Mucosa of descending colon (tissue), 3 donors: Measurements from ENCODE around the gene LTB4R2. TPM values are rescaled to one million over a fixed set of nuclear protein-coding genes. Genes with fewer than 3 reads are reported as not detected.

Source experiments
- ATAC-seq: fragments of 200-7000 bp; cut with Tn5 transposase; one replicate; pipeline ENCODE4 v1.9.1; 2020; ENCODE audit warnings: mild to moderate bottlenecking, moderate library complexity
- DNase-seq, 3 donors: peaks; one replicate each; pipeline ENCODE4 v3.0.0-alpha.2; 2020
- H3K36me3 ChIP-seq: fragments of 200-600 bp; one replicate; pipeline ENCODE4 v1.8.0; 2021; ENCODE audit warnings: low read depth, mild to moderate bottlenecking
- H3K4me1 ChIP-seq: fragments of 200-600 bp; one replicate; pipeline ENCODE4 v1.8.0; 2021; ENCODE audit warnings: low read depth, mild to moderate bottlenecking
- H3K4me3 ChIP-seq: fragments of 200-600 bp; one replicate; pipeline ENCODE4 v1.8.0; 2021; ENCODE audit warnings: mild to moderate bottlenecking
- H3K9me3 ChIP-seq: fragments of 200-600 bp; one replicate; pipeline ENCODE4 v1.8.0; 2021; ENCODE audit warnings: mild to moderate bottlenecking
- intact Hi-C, 2 donors: fragments of 100-400 bp; cut with DNase I in 1 of 2; cut with micrococcal nuclease in 1 of 2; formaldehyde crosslinking; loops; one replicate each; pipeline versions ENCODE4 v1.11.0 to v1.11.1; 2022; cut with DNase I, micrococcal nuclease
- total RNA-seq, 3 donors: library from RNA; stranded (reverse); fragmentation: NEBNext Ultra II Directional in 2 of 3; extraction: Animal tissue kit (Norgen Biotek cat#: 25700) in 2 of 3; gene quantifications; one replicate each; pipeline versions ENCODE4 v1.2.1 to v1.2.4, GENCODE V29; 2021 to 2023
- TF ChIP-seq, protein P1 (sequence below): fragments of 200-600 bp; IDR thresholded peaks from one replicate; pipeline ENCODE4 v1.8.0; 2022; ENCODE audit warnings: antibody characterized with exemption, mild to moderate bottlenecking
- donor health status: DM: no; HTN: no; CAD: no; lungs with moderate emphysema.
- donor health status: DM: no; HTN: no; CAD: no.
- donor health status: DM: no; HTN: yes; CAD: no.

LTB4R2 gene
- total RNA-seq, 3 donors from 2014 or later = 3.7 to 6.3 (median 5.0) TPM

DNA sequence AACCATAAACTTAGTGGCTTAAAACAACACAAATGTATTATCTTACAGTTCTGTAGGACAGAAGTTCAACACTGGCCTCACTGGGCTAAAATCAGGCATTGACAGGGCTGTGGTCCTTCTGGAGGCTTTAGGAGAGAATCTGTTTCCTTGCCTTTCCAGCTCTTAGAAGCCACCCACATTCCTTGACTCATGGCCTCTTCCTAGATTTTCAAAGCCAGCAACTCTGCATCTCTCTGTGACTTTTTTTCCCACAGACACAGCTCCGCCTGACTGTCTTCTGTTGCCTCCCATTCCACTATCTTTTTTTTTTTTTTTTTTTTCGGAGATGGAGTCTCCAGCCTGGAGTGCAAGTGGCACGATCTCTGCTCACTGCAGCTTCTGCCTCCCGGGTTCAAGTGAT is 46.3 kb downstream of the LTB4R2 start:
- TF ChIP-seq, protein P1, sequence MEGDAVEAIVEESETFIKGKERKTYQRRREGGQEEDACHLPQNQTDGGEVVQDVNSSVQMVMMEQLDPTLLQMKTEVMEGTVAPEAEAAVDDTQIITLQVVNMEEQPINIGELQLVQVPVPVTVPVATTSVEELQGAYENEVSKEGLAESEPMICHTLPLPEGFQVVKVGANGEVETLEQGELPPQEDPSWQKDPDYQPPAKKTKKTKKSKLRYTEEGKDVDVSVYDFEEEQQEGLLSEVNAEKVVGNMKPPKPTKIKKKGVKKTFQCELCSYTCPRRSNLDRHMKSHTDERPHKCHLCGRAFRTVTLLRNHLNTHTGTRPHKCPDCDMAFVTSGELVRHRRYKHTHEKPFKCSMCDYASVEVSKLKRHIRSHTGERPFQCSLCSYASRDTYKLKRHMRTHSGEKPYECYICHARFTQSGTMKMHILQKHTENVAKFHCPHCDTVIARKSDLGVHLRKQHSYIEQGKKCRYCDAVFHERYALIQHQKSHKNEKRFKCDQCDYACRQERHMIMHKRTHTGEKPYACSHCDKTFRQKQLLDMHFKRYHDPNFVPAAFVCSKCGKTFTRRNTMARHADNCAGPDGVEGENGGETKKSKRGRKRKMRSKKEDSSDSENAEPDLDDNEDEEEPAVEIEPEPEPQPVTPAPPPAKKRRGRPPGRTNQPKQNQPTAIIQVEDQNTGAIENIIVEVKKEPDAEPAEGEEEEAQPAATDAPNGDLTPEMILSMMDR = no peak
- no peak for DNase-seq
- Histone ChIP-seq H3K4me3 (no peak overlapping the region), H3K9me3 (no peaks in the 10 kb centered on the region), H3K4me1 (peaks cover 4% of the 10 kb centered on the region), H3K36me3 (no peaks in the 10 kb centered on the region)
- no peak for ATAC-seq
- intact Hi-C loops = no loop called here

DNA sequence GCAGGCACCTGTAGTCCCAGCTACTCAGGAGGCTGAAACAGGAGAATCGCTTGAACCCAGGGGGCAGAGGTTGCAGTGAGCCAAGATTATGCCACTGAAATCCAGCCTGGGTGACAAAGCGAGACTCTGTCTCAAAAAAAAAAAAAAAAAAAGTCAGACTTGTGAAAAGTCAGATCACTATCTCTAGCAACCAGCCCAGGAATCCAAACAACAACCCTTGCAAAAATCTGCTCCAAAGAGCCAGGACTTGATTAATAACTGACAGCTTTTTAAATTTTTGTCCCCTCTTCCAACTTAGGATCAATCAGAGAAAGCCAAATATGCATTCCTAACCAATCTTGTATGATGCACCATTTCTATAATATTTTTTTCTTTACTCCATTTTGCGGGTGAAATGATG is 50.3 kb downstream of the LTB4R2 start:
- Histone ChIP-seq H3K9me3 (no peaks in the 10 kb centered on the region), H3K4me3 (no peak overlapping the region), H3K4me1 (no peaks in the 10 kb centered on the region), H3K36me3 (no peaks in the 10 kb centered on the region)
- intact Hi-C loops = no loop called here
- TF ChIP-seq, protein P1 = no peak
- no peak for DNase-seq
- ATAC-seq = no peak

DNA sequence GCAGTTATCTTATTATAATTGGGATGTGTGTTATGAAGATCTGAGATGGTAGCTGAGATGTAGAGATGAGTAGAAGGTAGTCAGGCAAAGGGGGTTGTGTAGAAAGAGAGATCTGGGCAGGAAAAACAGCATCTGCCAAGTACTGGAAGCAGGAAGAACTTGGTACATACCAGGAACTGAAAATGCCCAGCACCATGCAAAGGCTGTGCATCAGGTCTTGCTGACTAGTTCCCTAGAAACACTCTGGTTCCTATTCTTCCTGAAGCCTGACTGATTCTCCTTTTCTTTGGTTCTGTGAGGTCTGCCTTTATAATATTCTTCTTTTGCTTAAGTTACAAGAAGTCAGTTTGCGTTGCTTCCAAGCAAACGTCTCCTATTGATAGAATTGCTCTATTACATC is 51.4 kb downstream of the LTB4R2 start:
- Histone ChIP-seq H3K4me3 (no peak overlapping the region), H3K4me1 (no peaks in the 10 kb centered on the region), H3K36me3 (no peaks in the 10 kb centered on the region), H3K9me3 (no peaks in the 10 kb centered on the region)
- DNase-seq = no peak
- intact Hi-C loops = no loop called here
- TF ChIP-seq, protein P1 = no peak
- ATAC-seq = no peak

Other genes with a start within 250 kb of the LTB4R2 start
- 1 to 10 TPM in 1 of 3 donors, under 1 TPM in 1, not detected in 1; 0.14 to 2.2 TPM for gene CPNE6, start 238.6 kb upstream of the LTB4R2 start, total RNA-seq
- gene PCK2, start 215.8 kb upstream of the LTB4R2 start, total RNA-seq = 100 to 1,000 TPM in 2 of 3 donors, 10 to 100 TPM in 1; 64.7 to 150 (median 150) TPM
- 100 to 1,000 TPM in 1 of 3 donors, 10 to 100 TPM in 2; 65.8 to 101 (median 84.9) TPM for gene DCAF11, start 195.4 kb upstream of the LTB4R2 start, total RNA-seq
- 1 to 10 TPM; 2.3 to 4.5 (median 2.8) TPM for gene NRL, start 195.2 kb upstream of the LTB4R2 start, total RNA-seq
- 1 to 10 TPM in 2 of 3 donors, under 1 TPM in 1; 0.79 to 1.9 (median 1.3) TPM for gene FITM1, start 179.5 kb upstream of the LTB4R2 start, total RNA-seq
- 100 to 1,000 TPM; 188 to 279 (median 203) TPM for gene PSME1, start 173.9 kb upstream of the LTB4R2 start, total RNA-seq
- gene EMC9, start 168.5 kb upstream of the LTB4R2 start, total RNA-seq = 10 to 100 TPM; 18.3 to 24.9 (median 20.4) TPM
- gene PSME2, start 163.5 kb upstream of the LTB4R2 start, total RNA-seq = 100 to 1,000 TPM; 141 to 295 (median 191) TPM
- 10 to 100 TPM; 52.8 to 66.2 (median 59.0) TPM for gene RNF31, start 162.6 kb upstream of the LTB4R2 start, total RNA-seq
- 100 to 1,000 TPM in 2 of 3 donors, 10 to 100 TPM in 1; 78.7 to 119 (median 103) TPM for gene IRF9, start 148.9 kb upstream of the LTB4R2 start, total RNA-seq
- 10 to 100 TPM; 14.9 to 17.0 (median 16.8) TPM for gene REC8, start 138.1 kb upstream of the LTB4R2 start, total RNA-seq
- gene IPO4, start 121.3 kb upstream of the LTB4R2 start, total RNA-seq = 10 to 100 TPM; 23.2 to 29.3 (median 26.8) TPM
- gene TM9SF1, start 114.7 kb upstream of the LTB4R2 start, total RNA-seq = 10 to 100 TPM; 41.7 to 49.1 (median 47.1) TPM
- under 1 TPM in 2 of 3 donors, not detected in 1; 0.36 to 0.82 TPM for gene TSSK4, start 104.4 kb upstream of the LTB4R2 start, total RNA-seq
- 10 to 100 TPM; 47.6 to 67.8 (median 49.5) TPM for gene CHMP4A, start 96.7 kb upstream of the LTB4R2 start, total RNA-seq
- 10 to 100 TPM; 11.1 to 14.8 (median 13.2) TPM for gene MDP1, start 94.1 kb upstream of the LTB4R2 start, total RNA-seq
- gene NEDD8, start 77.8 kb upstream of the LTB4R2 start, total RNA-seq = 100 to 1,000 TPM; 108 to 150 (median 131) TPM
- 10 to 100 TPM; 59.7 to 83.5 (median 61.6) TPM for gene GMPR2, start 77.2 kb upstream of the LTB4R2 start, total RNA-seq
- gene TINF2, start 67.5 kb upstream of the LTB4R2 start, total RNA-seq = 10 to 100 TPM; 51.5 to 64.8 (median 58.4) TPM
- gene TGM1, start 47.0 kb upstream of the LTB4R2 start, total RNA-seq = 1 to 10 TPM; 2.2 to 3.3 (median 2.4) TPM
- 10 to 100 TPM; 31.6 to 52.9 (median 41.3) TPM for gene RABGGTA, start 38.5 kb upstream of the LTB4R2 start, total RNA-seq
- 10 to 100 TPM; 30.6 to 56.9 (median 54.9) TPM for gene DHRS1, start 10.4 kb upstream of the LTB4R2 start, total RNA-seq
- 10 to 100 TPM; 24.1 to 29.2 (median 29.1) TPM for gene NOP9, start 10.3 kb upstream of the LTB4R2 start, total RNA-seq
- 10 to 100 TPM in 2 of 3 donors, 1 to 10 TPM in 1; 8.5 to 15.8 (median 12.1) TPM for gene CIDEB, start 2.2 kb upstream of the LTB4R2 start, total RNA-seq
- 1 to 10 TPM; 3.4 to 6.1 (median 3.8) TPM for gene LTB4R, start 1.4 kb downstream of the LTB4R2 start, total RNA-seq
- 10 to 100 TPM; 13.9 to 23.5 (median 20.7) TPM for gene ADCY4, start 24.9 kb downstream of the LTB4R2 start, total RNA-seq
- gene RIPK3, start 29.9 kb downstream of the LTB4R2 start, total RNA-seq = 10 to 100 TPM; 40.6 to 99.9 (median 71.7) TPM
- 100 to 1,000 TPM in 1 of 3 donors, 10 to 100 TPM in 2; 11.9 to 112 (median 25.2) TPM for gene NFATC4, start 58.0 kb downstream of the LTB4R2 start, total RNA-seq
- gene NYNRIN, start 88.9 kb downstream of the LTB4R2 start, total RNA-seq = 10 to 100 TPM; 12.1 to 15.8 (median 13.4) TPM
- 1 to 10 TPM; 2.2 to 3.9 (median 2.6) TPM for gene CBLN3, start 119.5 kb downstream of the LTB4R2 start, total RNA-seq
- 100 to 1,000 TPM in 1 of 3 donors, 10 to 100 TPM in 2; 85.9 to 102 (median 86.9) TPM for gene KHNYN, start 119.8 kb downstream of the LTB4R2 start, total RNA-seq
- 10 to 100 TPM; 43.3 to 64.1 (median 47.1) TPM for gene SDR39U1, start 132.6 kb downstream of the LTB4R2 start, total RNA-seq
- gene CMA1, start 198.1 kb downstream of the LTB4R2 start, total RNA-seq = 1 to 10 TPM in 2 of 3 donors, under 1 TPM in 1; 0.32 to 3.3 (median 1.6) TPM